HTERT RPE-1 (cell line): ENCODE results near the gene PPIL6.

ENCODE experiments used
- in situ Hi-C: fragments of 300-500 bp; cut with MboI; formaldehyde crosslinking; loops from 4 replicates; pipeline ENCODE4 v1.14.3; 2020; ENCODE audit warnings: low sequenced_read_pairs

PPIL6 gene

GRCh38 chr6:109440331-109441068 lies at the start of gene PPIL6, which contains the start of gene SMPD2:
TSS of gene PPIL6 (minus strand) at chr6:109440628. CDS start at chr6:109440590, 38 bp downstream.
TSS of gene SMPD2 (plus strand) at chr6:109440724. CDS start at chr6:109441122, 398 bp downstream.
- in situ Hi-C loops = no loop called here

- in situ Hi-C loops = no loop called here
Observed at GRCh38 chr6:109488001-109488400, 47.6 kb upstream of the PPIL6 start.

GRCh38 chr6:109486068-109486467 lies 45.6 kb upstream of the PPIL6 start:
- in situ Hi-C loops = no loop called here

GRCh38 chr6:109485266-109485935 lies 45.0 kb upstream of the PPIL6 start:
- in situ Hi-C loops = no loop called here

DNA sequence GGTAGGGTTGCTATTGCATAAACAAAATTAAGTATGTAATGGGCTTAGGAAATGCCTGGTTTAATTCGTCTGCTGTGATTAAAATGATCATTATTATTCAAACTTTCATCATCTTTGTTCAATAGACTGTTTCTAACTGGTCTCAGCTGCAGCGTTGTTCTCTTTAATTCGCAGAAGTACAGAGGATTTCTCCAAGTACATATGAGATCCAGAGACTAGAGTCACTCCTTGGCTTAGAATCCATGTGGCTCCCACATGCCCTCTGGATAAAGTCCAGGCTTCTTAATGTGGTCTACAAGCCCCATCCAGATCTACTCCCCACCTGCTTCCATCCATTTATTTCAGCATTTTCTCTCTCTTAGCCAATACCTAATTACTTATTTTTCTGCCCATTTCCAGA lies 43.7 kb upstream of the PPIL6 start:
- in situ Hi-C loops = no loop called here

DNA sequence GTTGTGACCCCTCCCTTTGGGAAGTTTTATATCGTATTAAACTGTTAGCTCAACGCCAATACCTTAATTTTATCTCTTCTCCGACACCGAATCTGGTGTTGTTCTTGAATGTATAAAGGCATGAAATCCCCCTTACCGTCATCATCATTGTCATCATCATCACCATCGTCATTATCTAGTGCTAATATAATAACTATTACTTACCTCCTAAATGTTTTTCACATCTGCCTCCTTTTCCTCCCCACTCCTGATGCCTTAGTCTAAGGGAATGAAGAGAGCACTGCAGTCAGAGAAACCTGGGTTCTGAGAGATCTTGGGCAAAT lies 43.3 kb upstream of the PPIL6 start:
- in situ Hi-C loops = no loop called here

DNA sequence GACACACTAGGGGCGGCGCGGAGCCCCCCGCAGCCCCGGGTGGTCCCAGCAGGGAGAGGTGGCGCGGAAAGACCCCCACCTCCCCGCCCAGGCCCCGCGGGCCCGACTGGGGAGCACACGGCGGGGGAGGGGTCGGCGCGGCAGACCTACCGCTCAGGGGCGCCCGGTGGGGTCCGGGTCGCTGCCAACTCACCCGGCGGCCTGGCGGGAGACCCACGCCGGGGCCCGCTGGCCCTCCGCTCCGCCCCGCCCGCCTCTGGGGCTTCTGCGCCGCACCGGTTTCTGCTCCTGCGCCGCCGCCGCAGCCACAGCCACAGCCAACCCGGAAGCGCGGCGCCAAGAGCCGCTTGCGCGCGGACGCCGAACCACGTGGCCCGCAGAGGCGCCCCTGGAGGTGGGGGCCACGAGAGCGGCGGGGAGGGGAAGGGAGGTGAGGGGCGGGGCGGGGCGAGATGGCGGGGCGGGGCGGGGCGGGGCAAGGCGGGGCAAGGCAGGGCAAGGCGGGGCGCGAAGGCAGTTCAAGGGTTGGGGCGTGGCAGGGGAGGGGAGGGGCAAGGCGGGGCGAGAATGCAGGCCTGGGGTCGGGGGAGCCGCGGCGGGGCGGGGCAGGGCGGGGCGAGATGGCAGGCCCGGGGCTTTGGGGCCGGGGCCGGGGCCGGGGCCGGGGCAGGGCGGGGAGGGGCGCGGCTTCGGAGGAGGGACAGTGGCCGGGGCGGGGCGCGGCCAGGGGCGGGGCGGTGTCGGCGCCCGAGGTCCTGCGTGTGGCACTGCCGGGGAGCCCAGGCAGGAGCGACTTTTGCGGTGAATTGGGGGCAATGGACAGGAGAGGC lies 42.7 kb upstream of the PPIL6 start, which contains the start of gene ZBTB24:
Gene ZBTB24 (minus strand): TSS at position 315 of the 830 bp plus-strand sequence. CDS start 1,193 bp downstream, outside the sequence.
- in situ Hi-C loops = no loop called here

- in situ Hi-C loops = no loop called here
Observed at GRCh38 chr6:109480993-109481480, 40.6 kb upstream of the PPIL6 start.

- in situ Hi-C loops = no loop called here
Observed at GRCh38 chr6:109478841-109479624, 38.6 kb upstream of the PPIL6 start.

DNA sequence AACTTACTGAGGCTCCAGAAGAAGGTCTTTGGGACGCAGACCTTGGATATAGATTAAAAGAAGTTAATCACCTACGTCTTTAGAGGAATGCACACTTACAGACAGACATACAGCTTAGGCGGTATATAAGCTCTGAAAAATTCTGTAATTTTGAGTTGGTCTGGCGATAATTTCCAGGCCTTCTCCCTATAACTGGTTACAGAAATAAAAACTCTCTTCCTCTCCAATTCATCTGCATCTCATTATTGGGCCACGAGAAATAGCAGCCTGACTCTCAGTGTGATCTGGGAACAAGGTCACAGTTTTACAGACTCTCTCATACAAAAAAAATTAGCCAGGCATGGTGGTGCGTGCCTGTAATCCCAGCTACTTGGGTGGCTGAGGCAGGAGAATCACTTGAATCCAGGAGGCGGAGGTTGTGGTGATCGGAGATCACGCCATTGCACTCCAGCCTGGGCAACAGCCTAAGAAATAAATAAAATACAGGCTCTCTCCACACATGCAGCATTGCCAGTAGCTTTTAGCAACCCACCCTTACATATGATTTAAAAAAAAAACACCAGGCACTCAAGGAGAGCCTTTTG lies 37.9 kb upstream of the PPIL6 start:
- in situ Hi-C loops = no loop called here

GRCh38 chr6:109477725-109478124 lies 37.3 kb upstream of the PPIL6 start:
- in situ Hi-C loops = no loop called here

DNA sequence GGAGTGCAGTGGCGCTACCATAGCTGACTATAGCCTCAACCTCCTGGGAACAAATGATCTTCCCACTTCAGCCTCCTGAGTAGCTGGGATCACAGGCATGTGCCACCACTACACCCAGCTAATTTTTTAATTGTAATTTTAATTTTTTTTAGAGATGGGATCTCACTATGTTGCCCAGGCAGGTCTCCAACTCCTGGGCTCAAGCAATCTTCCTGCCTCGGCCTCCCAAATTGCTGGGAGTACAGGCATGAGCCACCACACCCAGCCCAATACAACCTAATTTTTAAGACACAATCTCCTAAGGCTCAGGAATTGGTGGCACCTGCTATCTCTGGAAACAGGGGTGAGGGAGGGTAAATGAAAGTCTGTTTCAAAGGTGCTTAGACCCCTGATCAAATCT lies 36.8 kb upstream of the PPIL6 start:
- in situ Hi-C loops = no loop called here

DNA sequence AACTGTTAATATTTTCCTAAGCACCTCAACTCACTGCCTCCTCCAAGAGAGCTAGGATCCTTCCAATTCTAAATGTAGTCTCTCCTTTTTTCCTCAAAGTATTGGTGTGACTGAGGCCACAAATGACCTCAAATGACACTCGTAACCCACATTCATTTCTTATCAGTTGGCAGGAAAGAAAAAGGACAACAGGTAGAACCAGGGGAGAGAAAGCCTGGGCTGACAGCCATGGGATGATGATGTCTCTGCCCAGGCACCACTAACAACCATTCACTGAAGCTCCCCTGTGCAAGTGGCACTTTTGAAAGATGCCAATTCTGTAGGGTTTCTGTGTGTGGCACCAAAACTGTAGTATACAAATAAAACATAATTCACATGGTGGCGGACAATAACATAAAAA lies 35.2 kb upstream of the PPIL6 start:
- in situ Hi-C loops = no loop called here

DNA sequence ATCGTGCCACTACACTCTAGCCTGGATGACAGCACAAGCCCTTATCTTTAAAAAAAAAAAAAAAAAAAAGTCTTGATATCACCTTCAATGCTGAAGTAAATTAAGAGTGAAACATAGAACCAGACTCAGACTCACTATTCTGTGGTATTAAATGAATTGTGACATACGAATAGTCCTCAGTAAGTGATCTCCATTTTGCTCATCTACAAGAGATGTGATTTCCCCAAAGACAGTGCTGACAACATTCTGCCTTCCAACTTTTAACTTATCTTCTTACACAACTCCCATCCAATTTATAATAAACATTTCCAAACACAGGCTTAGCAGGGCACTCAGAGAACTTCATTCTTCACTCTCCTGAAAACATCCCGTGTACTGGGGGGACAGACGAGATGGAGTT lies 34.6 kb upstream of the PPIL6 start:
- in situ Hi-C loops = no loop called here

DNA sequence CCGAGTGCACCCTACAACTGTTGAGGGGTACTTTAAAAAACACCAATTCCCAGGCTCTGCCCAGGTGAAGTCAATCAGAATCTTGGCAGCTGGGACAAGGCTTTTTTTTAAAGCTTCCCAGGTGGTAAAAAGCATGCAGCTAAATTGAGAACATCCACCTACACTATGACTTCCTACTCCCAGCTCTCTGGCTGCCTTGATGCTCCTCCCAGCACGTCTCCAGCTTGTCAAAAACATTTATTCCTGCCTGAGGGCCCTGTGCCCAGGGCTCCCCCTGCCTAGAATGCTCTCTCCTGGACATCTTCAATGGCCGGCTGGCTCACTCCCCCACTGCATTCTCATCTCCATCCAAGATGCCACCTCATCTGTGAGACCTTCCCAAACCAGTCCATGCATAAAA lies 32.7 kb upstream of the PPIL6 start:
- in situ Hi-C loops = no loop called here

DNA sequence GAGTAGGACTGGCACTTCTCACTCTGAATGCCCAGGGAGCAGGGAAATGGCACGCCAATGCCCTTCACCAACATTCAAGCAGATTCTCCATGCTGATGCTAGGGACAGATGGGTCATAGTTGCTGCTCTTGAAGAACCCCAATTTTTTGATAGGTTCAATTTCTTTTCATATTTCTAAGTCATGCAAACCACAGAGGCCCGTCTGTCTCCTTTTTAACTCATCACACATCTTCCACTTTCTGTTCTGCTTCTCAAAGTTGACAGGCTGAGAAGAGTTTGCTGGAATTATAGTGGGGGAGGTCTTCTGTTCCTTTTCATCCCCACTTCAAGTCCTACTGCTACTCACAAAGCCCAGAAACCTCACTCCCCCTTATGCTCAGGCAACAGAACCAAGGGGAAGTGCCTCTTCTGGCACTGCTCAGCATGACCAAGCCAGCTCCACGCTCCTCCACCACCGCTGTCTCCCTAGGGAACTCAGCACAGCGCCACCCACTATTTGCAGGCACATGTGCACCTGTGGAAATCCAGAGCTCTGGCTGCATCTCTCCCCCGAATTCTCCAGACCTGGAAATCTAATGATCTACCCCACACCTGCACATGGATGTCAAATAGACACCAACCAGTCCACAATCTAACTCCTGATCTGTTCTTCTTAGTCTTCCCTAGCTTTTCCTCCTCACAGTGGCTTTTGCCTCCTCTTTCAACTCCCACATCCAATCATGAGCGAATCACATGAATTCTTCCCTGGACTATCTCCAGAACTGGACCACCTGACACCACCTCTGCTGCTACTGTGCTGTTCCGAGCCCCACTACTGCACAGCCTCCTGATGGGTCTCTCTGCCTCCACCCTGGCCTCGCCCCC lies 31.9 kb upstream of the PPIL6 start:
- in situ Hi-C loops = no loop called here

DNA sequence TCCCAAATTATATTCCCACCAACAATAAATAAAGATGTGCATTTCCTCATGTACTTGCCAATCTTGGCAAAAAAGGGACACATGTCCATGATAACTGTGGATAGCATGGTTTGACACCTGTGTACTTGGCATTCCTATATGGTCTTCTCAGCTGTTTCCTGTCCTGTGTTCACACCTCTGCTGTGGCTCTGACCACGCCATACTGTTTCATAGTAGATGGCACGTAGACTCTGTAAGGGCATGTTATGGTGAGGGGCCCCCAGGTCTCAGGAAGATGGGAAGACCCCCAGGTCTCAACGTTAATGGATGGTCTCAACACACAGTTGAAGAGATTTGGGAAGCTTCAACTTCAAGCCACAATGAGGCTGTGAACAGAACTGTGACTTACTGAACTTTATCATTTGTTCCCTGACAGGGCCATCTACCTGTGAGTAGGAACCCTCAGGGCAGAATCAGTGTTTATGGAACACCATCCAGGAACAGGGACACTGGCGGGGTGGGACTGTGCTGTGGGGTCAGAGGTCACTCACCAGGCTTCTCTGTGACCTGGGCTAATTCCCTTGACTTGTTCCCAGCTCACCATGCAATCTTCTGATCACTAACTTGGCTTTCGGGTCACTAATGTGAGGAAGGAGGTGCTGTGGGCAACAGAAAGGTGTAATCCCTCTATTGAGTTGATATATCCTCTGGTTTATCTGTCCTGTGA lies 30.8 kb upstream of the PPIL6 start:
- in situ Hi-C loops = no loop called here

GRCh38 chr6:109469591-109470189 lies 29.3 kb upstream of the PPIL6 start:
- in situ Hi-C loops = no loop called here
